GM19452 (cell line): ENCODE results near the gene CCL4L2.
"Not testable (repeated sequence)": the region's sequence is repeated elsewhere in the genome, so short reads cannot be mapped to it uniquely, and the experiment has no call there.

Source experiments
- ATAC-seq: cut with Tn5 transposase; IDR thresholded peaks from one replicate; pipeline ENCODE4 v1.9.1; 2021; ENCODE audit not compliant: unreplicated experiment

The CCL4L2 gene

DNA sequence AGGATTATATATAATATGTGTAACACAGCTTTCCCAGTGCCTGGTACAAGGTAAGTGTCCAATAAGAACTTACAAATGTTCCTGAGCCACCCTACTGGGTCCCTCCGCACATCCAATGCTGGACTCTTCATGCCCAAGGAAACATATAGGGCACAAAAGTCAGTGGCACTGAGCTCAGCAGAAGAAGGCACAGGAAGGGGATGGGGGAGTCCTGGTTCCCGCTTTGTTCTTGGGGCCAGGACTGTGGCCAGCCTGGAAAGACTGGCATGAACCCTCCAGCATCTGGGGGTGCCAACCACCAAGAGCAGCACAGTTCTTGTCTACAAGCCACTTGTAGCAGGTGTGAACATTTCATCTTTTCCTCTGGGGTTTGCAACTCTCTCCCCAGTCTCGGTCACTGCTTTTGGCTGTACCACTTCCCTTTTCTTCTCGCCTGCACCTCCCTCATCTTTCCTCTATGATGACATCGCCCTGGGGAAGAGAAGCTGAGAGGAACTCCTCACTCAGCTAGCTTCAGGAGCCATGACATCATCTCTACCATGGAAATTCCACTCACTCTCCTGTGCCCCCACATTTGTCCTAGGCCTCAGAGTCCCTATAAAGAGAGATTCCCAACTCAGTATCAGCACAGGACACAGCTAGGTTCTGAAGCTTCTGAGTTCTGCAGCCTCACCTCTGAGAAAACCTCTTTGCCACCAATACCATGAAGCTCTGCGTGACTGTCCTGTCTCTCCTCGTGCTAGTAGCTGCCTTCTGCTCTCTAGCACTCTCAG lies at the start of gene CCL4L2:
CCL4L2 (plus strand) TSS at position 625 of the 773 bp plus-strand sequence.
- ATAC-seq: peak; percentile 59

DNA sequence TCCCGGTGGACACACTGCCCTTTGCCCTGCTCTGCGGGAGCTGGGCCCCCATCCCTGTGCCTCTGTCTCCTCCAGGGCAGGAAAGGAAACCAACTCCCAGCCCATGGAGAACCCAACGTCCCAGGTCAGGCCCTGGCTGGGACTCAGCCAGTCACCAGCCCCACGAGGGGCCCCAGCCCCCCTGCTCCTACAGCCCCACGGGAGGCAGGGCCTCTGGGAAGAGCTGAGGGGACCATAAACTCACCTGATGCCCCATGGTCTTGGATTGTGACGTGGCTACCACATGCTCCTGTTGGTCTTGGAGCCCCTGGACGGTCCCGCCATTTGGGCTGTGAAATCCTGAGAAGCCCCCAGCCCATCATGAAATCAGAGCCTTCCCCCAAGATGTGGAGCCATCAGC lies 42.0 kb upstream of the CCL4L2 start:
- ATAC-seq: not testable (repeated sequence)

DNA sequence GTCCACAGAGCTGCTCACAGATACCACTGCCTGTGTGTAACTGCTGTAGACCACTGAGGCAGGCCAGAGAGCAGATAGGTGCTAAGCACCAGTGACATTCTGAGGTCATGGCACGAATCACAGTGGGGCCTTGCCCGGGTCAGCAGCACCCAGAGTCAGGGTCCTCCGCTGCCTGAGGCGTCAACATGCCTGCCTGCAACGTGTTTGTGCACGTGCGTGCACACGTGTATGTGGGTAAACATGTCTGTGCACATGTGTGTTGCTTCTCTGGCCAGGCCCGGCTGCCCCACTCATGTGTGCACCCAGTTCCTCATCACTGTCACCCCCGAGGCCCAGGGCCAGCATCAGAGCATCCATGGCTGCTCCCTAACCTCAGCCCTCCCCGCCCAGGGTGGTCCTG lies 34.3 kb upstream of the CCL4L2 start, which contains the start of gene TBC1D3B:
TBC1D3B (minus strand) TSS at position 101 of the 400 bp plus-strand sequence. CDS start 1,586 bp downstream, outside the sequence.
- ATAC-seq: not testable (repeated sequence)

DNA sequence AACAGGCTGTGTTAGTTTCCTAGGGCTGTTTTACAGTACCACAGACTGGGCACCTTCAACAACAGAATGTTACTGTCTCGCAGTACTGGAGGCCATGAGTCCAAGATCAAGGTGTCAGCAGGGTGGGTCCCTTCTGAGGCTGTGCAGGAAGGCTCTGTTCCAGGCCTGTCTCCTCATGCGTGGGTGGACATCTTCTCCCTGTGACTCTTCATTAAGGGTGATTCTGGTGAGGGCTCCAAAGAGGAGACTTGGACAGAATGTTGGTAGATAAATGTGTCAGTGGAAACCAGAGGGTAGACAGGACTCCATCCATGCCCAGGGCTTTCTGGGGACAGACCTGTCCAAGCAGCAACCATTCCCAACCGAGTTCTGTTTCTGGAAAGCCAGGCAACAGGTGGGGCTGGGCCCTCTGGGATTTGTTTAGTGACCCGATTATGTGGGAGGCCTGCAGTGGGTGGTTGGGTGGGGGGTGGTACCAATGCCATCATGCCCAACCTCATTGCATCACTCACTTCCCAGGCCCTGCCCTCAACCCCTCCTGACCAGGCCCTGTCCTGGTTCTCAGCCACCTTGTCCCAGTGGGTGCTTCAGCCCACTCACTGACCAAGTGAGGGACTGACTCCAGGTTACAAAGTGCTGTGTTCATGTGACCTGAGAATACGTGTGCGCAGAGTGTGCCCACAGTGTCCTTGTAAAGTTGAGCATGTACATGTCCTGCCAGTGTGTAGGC lies 29.3 kb upstream of the CCL4L2 start:
- not testable (repeated sequence) for ATAC-seq

DNA sequence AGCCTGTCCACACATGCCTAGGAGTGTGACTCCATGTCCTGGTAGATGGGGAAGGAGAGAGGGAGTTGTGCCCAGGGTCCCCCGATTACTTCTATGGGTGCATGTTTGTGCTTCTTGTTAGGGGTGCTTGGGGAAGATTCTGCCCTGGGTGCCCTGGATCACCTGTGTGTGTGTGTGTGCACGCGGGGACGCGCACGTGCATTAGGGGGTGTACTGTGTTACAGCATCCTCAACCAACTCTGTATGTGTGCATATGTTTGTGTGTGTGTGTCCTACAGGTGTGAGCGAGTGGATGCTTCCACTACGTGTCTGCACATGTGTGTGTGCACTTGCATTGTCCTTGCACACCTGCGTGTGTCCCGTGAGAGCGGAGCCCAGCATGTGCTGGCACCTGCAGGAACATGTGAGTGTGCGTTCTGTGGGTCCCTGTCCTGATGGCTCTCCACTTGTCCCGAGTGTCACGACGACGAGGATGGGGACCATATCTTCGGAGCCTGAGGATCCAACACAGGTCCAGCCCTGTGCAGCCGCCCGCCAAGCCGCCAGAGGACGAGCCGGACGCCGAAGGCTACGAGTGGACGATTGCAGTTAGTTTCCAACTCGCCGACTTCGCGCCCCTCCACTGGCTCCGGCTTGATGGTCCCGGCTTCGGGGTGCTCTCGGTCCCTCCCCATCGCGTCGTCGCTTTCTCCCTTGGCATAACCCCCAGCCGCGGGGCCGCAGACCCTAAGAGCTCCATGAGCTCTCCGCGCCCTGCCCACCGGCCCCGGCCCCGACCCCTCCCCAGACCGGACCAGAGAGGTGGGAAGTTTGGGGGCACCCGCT lies 28.5 kb upstream of the CCL4L2 start:
- ATAC-seq: no peak

DNA sequence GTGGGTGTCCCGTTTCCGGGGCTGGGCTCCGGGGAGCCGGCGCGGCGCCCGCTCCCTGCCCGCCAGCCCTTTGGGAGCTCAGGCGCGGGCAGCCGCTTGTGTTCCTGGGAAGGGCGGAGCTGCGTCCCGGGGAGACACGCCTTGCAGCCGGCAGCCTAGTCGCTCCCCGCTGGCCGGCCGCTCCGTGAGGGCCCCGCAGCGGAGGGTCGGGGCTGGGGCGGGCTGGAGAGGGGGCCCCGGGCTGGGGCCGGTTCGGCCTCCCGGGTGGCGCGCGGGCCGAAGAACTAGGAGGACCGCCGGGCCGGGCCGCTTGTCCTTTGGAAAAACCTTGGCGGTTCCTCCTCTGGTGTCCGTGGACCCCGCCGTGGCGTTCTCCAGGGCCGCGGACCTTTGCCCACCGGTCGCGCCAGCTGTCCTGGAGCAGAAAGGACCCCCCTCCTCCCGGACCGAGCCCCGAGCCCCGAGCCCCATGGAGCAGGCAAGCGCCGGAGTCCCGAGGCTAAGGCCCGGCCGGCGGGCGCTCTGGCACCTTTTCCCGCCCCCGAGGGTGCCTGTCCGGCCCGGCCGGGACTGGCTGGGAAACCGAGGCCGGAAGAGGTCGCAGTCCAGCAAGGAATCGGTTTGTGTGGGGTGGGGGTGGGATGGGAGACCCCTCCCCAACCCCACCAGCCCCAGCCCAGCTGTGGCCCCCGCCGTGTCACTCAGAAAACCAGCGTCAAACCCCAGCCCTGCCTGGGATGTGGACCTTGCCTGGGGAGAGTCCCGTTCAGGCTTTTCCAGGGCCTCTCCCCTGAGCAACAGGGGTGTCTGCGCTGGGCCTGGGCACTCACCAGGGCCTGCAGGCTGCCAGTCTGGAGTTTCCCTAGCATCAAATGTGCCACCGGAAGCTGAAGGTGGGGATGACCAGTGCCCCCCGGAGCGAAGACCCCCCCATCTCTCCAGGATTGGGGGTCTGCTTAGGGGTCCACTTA lies 27.6 kb upstream of the CCL4L2 start:
- ATAC-seq: peak; percentile 41

DNA sequence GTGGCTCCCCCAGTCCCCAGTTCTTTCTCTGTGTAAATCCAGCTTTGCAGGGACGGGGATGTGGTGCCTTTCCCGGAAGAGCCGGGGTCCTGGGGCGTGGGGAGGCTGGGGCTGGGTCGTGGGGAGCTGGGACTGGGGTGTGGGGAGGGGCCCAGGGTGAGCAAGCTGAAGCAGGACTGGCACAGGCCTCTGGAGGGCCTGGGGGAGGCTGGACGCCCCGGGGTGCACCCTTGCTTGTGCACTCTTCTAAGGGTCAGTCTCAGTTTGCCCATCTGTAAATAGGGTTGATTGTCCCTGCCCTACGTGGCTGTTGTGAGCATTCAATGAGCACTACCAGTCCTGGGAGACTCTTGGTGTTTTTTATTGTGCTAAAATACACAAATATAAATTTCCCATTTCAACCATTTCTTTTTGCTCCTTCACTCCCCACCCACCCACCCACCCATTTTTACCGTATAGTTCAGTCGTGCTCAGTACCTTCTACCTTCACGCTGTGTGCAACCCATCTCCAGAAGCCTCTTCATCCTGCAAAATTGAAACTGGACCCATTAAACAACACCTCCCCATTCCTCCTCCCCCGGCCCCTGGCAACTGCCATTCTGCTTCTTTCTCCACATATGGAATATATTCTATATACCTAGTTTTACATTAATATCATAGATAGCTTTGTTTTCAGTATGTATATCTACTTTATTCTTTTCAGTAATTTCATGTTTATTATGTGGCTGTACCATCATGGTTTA lies 26.7 kb upstream of the CCL4L2 start:
- ATAC-seq: no peak

DNA sequence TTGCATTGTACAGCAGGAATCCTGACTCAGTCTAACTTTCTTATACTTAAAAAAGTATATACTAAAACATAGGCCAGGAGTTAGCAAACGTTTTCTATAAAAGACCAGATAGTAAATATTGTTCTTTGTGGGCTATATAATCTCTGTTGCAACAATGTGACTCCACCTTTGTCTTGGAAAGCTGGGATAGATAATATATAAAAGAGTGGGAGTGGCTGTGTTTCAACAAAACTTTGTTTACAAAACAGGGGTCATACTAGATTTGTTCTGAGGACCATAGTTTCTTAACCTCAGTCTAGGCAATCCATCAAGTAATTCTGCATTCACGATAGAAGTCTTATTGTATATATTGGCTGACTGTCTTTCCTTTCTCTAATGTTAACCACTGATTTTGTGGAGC lies 25.4 kb upstream of the CCL4L2 start:
- no peak for ATAC-seq

DNA sequence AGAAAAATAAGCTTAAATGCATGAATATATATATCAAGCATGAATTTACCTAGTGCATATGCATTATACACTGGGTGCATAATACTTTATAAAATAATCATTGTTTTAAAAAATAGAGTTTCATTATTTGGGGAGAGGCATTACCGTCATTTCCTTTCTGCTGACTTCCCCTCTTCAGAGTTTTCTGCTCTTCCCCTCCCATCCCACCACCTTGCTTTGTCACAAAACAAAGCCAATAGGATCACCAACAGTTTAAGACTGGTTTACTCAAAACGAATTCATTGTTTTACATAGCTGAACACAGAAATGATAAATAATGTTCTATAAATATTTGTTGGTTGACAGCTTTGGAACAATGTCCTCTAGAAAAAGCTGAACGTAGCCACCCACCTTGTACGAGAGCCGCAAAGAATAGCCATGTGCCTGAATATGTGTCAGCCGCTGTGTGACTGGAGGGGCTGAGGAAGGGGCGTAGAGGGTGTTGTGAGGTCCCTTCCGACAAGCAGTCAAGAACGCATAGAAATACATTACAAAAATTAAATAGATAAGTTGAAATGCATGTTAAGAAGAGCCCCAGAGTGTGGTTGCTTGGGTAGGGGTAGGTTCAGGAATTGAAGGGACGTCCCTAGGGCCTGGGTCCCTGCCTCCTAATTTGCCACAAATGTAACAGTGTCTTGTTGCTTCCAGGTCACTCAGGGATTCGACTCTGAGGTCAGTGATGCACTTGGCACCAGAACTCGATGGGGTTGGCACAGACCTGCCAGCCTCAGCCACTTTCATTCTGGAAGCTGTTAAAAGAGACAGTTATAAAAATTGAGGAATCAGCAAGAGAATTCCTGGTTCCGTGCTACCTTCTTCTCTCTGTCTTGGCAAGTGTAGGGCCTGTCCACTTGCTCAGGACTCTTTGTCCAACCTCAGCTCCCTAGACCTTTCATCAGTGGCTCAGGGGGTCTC lies 23.8 kb upstream of the CCL4L2 start:
- not testable (repeated sequence) for ATAC-seq

DNA sequence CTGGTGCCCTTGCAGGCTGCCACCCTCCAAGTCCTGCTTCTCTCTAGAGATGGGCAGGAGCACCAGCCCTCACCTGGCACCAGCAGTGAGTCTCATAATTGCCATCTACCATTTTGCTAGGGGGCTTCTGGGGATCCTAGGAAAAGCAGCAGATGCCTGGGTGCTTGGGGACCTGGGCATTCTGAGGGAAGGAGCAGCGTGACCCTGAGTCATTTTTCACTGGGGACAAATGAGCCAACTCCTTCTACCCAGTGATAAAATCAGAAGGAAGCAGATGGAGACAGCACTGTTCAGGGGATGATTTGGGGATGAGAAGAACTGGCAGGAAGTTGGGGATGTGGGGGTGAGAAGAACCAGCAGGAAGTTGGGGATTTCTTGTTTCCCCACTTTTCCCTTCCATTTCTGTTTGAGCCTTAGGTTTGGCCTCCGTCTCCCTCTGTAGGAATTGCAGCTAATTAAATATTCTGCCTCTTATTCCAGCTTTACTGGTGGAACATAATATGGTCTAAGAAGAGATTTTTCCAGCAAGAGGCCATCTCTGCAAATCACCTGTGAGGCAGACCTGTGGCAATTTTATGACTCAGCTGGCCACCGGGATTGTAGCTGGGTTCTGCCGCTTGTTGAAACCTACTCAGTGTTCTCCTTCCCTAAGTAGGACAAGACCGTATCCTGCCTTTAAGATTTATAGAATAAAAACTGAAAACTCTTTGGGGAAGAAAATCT lies 22.8 kb upstream of the CCL4L2 start:
- ATAC-seq: not testable (repeated sequence)

DNA sequence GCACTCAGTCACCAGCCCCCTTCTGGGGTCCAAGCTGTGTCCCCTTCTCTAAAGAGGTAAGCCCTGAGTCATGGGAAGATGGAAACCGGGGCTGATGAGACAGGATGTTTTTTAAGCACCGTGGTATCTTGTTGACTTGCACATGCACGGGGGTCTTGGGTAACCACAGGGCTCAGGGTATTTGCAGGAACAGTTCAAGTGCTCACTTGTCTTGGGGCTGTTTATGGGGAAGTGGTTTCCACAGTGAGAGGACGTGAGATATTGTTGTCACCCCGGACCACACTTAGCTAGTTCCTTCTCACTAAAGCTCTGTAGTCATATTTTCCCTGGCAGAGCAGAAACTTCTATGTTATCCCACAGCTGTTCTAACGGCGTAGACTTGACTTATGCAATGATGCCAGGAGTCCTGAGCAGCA lies 22.0 kb upstream of the CCL4L2 start:
- ATAC-seq: peak; percentile 61

DNA sequence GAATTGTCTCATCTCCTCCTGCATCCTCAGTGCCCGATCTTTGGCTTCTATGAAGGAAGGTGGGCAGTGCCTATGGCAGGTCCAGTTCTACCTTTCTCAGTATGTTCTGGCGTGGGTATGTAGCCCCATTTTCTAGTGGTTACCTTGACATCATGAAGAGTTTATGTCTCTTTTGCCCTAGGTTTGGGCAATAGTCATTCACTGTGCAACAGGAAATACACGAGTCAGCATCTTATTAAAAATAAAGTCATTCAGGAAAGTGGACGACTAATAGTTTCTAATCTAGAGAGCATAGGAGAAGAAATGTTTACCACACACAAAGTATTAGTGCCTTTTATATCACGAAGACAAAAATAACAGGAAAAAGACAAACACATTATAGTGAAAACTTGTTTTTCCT lies 20.9 kb upstream of the CCL4L2 start:
- not testable (repeated sequence) for ATAC-seq

DNA sequence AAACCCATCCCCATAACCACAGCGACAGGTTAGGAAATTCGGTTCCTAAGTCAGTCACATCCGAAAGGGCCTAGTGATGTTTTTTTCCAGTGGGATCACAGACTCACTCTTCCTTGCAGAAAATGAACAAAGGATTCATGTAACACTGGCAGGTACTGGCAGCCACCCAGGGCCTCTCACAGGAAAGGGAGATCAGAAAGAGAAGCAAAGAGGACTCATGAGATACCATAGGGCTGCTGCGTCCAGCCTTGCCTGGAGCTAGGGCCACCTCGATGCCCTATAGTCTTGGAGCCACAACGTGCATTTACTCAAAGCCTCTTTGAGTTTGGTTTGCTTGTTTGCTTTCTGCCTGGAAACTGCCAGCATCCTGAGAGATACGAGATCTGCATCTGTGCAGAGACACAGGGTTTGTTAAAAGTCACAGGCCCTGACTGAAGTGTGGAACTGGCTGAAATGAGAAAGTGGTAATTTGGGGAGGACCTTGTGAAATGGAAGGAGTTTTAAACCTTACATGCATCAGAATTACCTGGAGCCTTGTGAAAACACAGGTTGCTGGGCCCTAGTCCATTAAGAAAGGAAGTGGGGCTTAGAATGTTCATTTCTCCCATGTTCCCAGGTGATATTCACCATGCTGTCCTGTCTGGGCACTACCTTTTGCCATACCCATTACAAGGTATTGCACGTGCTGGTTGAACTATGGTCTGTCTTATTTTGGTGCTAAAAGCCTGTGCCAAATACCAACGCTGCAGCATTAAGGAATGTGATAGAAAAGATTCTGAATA lies 20.1 kb upstream of the CCL4L2 start:
- ATAC-seq: not testable (repeated sequence)

DNA sequence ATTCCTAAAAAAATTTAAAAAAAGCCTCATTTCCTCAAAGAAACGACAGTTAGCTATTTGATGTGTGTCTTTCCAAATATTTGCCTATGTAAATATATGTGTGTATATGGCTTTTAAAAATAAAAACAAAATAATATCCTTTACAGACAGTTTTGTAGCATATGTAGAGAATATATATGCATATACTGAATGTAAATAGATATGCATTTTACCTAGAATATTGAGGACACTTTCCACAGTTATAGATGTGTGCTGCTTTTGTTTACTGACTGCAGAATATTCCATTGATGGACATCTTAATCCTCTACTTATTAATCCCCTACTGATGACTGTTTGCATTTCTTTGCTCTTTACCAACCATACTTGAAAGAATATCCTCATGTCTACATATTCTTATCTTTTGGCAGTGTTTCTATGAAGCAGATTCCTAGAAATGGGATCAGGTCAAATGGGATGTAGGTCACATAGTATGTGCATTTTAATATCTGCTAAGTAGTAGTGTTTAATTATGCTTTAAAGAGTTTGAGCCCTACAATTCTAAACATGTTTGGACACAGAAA lies 17.6 kb upstream of the CCL4L2 start:
- ATAC-seq: no peak

DNA sequence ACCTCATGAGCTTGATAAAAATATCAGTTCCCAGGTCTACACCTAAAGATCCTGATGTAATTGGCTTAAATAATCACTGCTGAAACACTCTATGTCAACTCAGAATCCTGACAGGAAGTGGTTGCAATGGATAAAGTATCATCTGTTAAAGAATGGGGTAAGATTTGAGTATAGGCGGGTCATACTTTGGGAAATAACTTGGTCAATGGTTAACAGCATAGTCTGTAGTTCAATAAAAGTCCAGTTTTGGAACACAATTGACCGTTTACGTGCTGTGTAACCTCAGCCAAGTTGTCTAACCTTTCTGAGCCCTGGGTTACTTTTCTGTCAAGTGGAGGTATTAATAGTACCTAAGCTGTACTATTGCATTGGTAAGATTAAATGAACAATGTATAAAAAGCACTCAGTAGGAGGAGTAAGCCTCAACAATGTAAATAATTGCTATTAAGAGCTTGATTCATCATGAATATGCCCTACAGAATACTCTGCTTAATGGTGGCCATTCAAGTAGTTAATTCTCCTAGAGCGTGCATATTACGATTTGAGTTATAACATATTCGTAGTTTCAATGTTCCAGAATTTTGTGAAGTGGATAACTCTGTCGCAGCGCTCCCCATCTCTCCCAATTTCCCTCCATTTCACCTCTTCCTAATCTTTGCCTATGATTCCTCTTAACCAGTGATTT lies 16.6 kb upstream of the CCL4L2 start:
- not testable (repeated sequence) for ATAC-seq
